Glomerular visceral epithelial cell (primary cell): Measurements from ENCODE around the gene FADS2.

Experiments used
- DNase-seq: peaks from one replicate; pipeline ENCODE4 v3.0.0-alpha.2; 2016; ENCODE audit errors: extremely low spot score

The FADS2 gene

DNA sequence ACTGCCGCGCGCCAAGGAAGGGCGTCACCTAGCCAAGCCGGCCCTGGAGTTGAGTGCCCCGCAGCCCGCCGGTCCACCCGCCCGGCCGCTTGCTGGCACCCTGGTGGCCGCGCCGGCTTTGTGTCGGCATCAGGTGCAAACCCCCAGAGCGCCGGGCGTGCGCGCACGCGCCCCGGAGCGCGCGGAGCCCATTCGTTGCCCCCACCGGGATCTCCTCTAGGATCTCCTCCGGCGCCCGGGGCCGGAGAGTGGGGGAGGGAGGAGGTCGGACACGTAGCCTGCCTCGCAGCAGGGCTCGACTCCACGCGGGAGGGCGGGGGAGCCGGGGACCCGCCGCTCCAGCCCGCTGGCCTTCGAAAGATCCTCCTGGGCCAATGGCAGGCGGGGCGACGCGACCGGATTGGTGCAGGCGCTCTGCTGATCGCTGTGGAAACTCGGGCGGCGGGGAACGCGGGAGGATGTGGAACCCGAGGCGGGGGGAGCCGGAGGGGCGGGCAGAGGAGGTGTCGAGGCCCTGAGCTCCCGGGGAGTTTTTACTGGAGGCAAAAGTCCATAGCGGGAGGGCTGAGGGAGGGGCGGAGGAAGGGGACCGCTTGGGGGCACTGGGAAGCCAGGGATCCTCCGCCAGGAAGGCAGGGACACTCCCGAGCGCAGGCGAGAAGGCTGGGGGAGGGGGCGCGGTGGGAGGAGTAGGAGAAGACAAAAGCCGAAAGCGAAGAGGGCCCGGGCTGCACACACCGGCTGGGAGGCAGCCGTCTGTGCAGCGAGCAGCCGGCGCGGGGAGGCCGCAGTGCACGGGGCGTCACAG lies at the start of gene FADS2:
Gene FADS2, plus strand, starts transcription at position 730 of the 808 bp plus-strand sequence. CDS start 91 bp downstream, outside the sequence.
- peak; percentile 97 for DNase-seq

DNA sequence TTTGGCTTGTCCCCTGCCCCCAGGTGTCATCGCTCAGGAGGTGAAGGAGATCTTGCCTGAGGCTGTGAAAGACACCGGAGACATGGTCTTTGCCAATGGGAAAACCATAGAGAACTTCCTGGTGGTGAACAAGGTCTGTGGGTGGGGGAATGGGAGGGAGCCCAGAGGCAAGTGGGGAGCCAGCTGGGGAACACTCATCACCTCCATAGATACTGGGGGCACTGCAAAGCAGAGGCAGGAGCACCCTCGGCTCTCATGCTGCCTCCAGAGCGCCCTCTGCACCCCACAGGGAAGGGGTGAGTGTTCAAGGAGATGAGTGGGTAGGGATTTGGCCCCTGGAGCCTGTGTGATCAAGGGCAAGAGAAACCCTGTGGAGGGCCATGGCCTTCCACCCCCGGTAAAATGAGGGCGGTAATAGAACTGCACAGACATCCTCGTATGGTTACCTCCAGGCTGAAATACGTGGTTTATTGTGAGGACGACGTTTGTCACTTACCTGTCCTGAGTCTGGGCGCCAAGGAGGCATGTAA lies 49.7 kb upstream of the FADS2 start:
- no peak for DNase-seq

DNA sequence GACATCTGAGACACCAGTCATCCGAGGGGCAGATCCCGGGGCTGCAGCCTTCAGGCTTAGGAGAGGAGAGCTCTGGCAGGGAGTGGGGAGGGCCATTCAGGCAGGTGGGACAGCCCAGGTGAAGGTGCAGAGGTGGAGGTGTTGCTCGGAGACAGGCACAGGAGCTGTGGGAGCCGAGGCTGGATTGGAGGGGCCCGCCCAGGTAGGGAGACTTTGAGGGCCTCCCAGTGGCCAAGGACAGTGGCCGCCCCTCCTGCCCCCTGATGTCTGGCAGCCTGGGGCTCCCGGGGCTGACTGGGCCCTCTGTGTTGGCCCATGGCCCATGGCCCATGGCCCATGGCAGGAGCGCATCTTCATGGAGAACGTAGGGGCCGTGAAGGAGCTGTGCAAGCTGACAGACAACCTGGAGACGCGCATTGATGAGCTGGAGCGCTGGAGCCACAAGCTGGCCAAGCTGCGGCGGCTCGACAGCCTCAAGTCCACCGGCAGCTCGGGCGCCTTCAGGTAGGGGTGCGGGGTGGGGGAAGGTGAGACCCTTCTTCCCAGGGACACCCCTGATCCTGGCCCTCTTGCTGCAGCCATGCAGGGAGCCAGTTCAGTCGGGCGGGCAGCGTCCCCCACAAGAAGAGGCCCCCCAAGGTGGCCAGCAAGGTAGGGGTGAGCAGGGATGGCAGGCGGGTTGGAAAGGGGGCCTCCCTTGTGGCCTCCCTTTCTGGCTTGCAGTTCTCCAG lies 49.0 kb upstream of the FADS2 start:
- DNase-seq = no peak

DNA sequence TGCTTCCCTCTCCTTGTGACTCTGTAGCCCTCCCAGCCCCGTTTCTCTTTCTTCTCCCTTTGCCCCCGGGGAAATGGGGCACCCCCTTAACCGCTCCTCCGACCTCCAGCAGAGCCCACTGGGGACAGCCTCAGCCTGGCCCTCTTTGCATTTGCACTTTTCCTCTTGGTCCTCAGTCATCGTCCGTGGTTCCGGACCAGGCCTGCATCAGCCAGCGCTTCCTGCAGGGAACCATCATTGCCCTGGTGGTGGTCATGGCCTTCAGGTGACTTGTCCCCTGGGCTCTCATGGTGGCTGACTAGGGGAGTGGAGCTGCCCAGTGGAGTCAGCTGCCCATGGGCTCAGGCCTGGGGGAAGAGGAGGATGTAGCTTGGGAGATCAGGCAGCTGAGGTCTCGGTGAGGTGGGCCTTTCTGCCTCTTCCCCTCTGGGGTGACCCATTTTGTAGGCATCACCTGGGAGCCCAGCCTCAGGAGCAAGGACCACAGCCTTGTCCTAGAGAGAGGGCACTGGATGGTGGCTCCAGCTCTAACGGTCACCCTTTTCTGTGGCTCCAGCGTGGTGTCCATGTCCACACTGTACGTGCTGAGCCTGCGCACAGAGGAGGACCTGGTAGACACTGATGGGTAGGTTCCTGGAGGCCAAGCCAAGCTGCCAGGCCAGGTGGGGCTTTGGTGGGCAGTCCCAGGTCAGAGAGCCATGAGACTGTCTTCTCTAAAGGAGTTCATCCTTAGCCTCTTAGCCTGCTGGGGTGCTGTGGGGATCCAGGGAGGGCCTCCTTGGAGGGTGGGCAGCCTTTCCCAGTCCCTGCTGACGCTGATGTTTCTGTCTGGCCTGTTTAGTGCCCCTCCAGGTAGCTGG lies 48.2 kb upstream of the FADS2 start:
- no peak for DNase-seq

DNA sequence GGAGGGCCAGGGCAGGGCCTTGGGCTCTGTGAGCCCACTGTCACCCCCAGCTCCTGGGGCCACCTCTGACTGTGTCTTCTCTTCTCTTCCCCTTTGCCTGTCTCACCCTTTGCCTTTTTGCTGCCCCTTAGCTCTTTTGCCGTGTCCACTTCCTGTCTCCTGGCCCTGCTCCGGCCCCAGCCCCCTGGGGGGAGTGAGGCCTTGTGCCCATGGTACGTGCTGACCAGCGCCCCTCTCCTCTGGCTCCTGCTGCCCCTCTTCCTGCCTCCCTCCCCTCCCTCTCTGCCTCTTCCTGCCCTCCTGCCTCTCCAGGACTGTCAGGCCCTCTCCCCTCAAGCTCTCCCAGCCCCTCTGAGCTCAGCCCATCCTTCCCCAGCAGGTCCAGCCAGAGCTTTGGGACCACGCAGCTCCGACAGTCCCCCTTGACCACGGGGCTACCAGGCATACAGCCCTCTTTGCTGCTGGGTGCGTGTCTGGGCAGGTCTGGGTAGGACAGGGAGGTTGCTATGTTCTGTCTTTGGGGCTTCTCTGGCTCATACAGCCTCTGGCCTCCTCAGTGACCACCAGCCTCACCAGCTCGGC lies 47.4 kb upstream of the FADS2 start:
- DNase-seq = no peak

DNA sequence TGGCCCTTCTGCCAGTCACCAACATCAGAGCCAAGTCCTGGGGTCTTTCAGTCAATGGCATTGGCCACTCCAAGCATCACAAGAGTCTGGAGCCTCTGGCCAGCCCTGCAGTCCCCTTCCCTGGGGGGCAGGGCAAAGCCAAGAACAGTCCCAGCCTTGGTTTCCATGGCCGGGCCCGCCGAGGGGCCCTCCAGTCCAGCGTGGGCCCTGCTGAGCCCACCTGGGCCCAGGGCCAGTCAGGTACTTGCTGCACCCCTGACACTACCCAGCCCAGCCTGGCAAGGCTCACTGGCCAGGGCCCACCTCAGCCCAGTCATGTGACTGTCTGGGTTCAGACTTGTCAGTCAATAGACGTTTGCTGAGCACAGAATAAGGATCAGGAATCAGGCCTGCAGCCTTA lies 46.5 kb upstream of the FADS2 start:
- no peak for DNase-seq

DNA sequence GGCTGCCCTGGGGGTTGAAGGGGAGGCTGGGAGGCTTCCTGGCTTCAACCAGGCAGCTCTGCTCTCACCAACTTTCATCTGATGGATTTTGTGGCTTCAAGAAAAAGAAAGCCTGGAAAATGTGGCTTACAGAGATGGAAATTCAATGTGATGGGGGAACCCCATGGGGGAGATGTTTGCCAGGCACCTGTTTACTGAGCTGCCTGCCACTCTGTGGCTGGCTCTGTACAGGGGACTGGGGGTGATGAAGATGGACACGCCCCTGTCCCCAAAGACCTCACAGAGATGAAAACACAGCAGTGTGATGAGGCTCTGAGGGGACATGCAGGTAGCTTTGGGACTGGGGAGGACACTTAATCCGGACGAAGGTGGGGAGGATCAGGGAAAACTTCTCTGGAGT lies 45.8 kb upstream of the FADS2 start:
- DNase-seq = no peak

DNA sequence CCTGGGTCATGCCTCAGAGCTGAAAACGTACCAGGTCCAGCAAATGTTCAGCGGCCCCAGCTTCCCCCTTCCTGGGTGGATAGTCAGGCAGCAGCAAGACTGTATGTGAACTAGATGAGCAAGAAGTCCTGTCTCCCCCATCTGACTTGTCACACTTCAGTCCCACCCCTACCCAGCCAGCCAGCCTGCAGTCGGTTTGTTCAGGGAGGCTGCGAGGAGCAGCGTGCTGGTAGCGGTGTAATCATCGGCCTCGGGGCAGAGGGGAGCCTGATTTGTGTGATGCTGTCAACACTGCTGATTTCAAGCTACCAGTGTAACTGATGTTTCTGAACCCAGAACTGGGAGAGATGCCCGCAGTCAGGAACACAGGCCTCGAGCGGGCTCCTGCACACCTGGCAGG lies 45.3 kb upstream of the FADS2 start:
- no peak for DNase-seq

DNA sequence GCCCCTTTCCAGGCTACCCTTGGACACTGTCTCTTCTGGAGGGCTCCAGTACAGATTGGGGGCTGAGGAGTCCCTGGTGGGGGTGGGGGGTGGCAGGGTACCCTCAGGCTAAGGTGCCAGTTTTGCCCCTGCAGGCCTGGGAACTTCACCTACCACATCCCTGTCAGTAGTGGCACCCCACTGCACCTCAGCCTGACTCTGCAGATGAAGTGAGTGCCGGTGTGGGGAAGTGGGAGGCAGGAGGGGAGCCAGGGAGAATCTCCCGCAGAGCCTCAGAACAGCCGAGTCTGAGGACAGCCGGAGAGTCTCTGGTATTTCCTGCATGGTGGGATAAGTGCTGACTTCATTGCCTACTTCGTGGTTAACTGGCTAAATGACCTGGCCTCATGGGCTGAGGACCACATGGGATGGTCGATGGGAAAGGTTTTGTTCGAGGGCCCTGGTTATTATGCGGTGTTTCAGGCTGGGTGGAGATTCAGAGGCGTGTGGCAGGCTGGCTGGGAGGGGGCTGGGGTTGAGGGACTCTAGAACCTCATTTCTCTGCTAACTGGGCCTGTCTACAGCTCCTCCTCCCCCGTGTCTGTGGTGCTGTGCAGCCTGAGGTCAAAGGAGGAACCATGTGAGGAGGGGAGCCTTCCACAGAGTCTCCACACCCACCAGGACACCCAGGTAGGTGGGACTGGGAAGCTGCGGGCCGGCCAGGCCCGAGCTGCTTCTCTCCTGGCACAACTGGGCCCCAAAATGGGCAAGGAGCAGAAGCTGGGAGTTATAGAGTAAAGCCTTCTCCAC lies 44.2 kb upstream of the FADS2 start:
- DNase-seq = peak; percentile 52

DNA sequence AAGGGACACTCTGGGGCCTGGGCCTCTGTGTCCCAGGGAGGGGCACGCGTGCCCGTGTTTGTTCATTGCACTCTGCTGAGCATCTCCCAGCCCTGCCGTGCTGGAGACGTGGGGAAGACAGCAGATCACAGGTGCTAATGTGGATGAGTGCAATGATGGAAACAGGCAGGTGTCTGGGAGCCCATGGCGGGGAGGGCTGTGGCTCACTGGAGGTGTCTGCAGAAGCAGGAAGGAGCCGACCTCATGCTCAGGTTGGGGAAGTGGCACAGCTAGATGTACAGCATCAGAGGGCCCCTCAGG lies 43.6 kb upstream of the FADS2 start:
- no peak for DNase-seq

DNA sequence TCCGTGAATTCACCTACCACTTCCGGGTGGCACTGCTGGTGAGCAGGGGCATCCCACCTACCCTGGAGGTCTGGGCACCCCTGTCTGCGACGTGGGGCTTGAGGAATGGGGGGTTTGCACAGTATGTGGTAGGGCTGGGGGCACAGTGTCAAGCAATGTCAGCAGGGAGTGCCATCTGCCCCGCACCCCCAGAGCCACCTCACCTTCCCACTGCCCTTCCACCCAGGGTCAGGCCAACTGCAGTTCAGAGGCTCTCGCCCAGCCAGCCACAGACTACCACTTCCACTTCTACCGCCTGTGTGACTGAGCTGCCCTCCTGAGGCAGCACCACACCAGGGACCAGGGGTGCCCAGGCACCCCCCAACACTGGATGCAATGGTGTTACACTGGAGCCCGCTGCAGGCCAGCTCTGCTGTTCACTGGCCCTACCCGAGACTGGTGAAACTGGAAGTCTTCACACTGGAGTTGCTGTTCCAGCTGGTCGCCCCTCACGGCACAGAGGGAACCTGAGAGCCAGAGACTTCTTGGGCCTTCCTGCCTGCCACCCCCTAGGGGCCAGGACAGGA lies 42.2 kb upstream of the FADS2 start:
- DNase-seq = peak; percentile 67

DNA sequence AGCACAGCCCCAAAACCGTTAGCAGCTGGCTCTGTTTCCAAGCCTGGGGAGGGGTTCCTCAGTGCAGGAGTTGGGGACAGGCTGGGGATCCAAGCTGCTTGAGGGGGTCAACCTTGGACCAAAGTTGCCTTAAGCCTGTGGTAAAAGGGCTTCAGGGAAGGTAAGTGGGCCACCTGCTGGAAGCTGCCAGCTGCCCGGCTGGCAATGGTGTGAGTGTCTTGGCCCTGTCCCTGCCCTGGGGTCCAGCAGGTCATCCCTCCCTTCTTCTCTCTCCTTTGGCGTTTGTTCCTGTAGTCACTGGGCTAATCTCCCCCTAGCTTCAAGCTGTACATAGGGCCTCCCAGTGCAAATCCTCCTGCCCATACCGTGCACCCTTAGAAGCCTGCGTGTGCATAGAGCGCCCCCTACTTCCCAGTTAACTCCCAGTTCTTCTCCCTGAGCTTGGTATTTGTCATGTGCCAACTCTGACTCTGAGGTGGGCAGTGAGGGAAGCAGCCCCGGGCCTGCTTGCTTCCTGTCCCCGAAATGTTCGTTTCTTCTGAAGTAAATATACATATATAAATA lies 40.1 kb upstream of the FADS2 start:
- DNase-seq = peak; percentile 29

DNA sequence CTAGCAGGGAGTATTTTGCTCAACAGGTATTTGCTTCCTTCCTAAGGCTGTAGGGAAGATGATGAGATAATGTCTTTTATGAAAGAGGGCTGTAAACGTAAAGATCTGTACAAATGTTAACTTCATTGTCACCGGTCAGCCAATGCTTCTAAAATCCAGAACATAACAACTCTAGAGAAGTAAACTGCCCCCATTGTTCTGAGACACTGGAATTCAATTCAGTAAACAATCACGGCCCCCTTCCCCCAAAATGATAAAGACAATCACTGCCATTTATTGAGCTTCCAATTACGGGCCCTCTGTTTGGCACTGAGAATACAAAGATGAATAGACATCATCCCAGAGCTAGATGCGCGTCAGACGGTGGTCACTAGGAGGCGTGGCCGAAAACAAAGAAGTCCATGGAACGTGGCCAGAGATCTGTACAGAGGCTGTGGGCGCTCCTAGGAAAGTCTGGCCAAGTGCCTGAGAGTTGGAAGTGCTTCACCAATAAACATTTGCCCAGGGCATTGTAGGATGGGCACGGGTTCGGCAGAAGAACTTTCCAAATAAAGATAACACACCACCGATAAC lies 36.3 kb upstream of the FADS2 start:
- peak; percentile 77 for DNase-seq

DNA sequence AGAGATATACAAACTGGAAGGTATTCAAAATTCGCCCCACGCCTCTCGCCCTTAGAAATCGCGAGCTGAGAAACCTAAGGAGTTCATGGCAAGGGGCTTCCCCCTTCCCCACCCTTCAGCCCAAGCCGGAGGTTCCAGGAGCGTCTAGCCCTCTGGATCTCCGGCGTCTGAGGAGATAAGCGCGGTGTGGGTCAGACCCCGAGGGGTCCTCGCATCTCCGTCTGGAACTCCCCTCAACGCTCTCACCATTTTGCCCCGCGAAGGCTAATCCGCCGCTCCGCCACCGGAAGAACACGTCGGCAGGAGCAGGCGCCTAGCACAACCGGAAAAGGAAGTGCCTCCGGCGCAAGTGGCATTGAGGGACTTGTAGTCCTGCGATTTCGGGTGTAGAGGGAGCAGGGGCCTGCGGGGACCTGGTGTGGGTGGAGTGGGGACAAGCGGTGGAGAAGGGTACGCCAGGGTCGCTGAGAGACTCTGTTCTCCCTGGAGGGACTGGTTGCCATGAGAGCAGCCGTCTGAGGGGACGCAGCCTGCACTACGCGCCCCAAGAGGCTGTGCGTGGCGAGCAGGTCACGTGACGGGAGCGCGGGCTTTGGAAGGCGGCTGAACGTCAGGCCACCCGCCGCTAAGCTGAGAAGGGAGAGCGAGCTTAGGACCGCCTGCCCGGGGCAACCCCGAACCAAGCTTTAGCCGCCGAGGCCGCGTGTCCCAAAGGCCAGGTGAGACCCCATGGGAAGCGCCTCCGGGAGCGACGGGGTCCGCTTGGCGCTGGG lies 35.6 kb upstream of the FADS2 start, which contains the start of the genes FEN1 and TMEM258:
Gene FEN1, plus strand, starts transcription at position 602 of the 773 bp plus-strand sequence. CDS start 2,451 bp downstream, outside the sequence.
Gene TMEM258, minus strand, starts transcription at position 290 of the 773 bp plus-strand sequence. Its CDS starts 41 bp downstream, at position 249.
- peak; percentile 90 for DNase-seq

DNA sequence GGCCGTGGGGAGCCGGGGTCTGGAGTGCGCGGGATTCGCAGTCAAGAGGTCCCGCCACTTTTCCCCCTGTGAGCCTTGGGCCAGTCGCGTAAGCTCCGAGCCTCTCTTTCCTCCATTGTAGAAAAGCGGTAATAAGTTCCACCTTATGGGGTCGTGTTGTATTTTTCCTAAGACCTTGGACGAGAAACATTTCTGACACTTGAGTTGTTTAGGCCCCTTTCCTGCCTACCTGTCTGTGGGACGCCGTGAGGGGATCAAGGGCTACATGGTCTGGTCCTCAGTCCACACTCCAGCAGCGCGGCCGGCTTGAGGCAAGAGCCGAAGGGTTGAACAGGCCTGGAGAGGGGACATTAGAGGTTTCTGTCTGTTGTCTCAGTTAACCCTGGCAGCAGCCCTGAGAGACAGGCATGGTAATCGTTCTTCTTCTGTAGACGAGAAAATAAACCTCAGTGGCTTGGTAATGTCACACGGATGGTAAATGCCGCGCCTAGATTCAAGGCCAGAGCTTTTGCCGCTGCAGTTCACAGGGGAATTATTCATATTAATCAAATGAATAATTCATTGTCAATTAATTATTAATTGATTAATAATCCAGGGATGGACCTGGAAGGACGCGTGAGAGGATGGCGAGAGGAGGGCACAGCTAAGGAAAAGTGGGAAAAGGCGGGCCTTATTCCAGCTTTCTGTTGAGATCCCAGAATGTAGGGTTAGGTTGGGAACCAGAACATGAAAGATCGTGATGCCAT lies 34.8 kb upstream of the FADS2 start:
- DNase-seq = no peak

DNA sequence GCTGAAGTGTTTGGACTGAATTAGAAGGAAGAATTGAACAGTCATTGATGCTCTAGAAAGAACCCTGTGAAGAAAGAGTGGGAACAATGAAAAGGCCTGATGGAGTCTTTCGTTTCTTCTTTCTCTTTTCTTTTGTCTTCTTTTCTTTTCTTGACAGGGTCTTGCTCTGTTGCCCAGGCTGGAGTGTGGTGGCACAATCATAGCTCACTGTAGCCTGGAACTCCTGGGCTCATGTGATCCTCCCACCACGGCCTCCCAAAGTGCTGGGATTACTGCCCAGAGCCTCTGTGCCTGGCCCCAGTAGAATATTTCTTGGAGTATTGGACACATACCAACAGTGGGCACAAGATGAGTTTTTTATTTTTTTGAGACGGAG lies 34.3 kb upstream of the FADS2 start:
- no peak for DNase-seq

DNA sequence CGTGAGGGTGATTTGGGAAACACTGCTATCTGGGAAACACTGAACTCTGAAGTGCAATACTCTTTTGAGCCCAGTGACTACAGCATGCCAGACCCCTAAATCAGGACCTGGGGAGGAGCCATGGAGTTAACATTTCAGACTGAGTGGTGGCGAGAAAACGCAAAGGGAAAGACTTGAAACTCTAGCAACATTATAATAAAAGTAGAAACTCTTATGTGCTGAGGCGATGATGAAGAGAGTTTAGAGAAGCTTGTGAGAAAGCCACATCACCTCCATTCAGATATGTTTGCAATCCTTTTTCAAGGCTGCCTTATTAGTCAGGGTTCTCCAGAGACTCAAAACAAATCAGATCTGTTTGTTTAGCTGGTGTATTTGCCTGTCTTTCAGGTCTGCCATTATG lies 33.5 kb upstream of the FADS2 start:
- DNase-seq = no peak

DNA sequence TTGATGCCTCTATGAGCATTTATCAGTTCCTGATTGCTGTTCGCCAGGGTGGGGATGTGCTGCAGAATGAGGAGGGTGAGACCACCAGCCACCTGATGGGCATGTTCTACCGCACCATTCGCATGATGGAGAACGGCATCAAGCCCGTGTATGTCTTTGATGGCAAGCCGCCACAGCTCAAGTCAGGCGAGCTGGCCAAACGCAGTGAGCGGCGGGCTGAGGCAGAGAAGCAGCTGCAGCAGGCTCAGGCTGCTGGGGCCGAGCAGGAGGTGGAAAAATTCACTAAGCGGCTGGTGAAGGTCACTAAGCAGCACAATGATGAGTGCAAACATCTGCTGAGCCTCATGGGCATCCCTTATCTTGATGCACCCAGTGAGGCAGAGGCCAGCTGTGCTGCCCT lies 32.6 kb upstream of the FADS2 start:
- DNase-seq = no peak
